SK-N-SH treated with all-trans-retinoic acid at 6 μM for 48 hours (cell line): ENCODE data around the gene SARS2.
"Not testable (repeated sequence)": the region's sequence is repeated elsewhere in the genome, so short reads cannot be mapped to it uniquely, and the experiment has no call there.

Experiments used
- ATAC-seq: fragments of 200-7000 bp; cut with Tn5 transposase; 3 replicates; pipeline ENCODE4 v1.9.1; 2020; ENCODE audit warnings: mild to moderate bottlenecking, moderate library complexity
- ARNTL ChIP-seq: fragments of 450-650 bp; formaldehyde crosslinking; IDR thresholded peaks from 2 replicates; pipeline ENCODE4 v1.5.0; 2020; ENCODE audit warnings: low read depth, mild to moderate bottlenecking, moderate library complexity, borderline replicate concordance
- BACH2 ChIP-seq: fragments of 250-450 bp; sonication (Bioruptor Pico); IDR thresholded peaks from 2 replicates; pipeline ENCODE4 v1.9.0; 2021; ENCODE audit warnings: mild to moderate bottlenecking, borderline replicate concordance
- CREB5 ChIP-seq: fragments of 250-450 bp; sonication (Bioruptor Pico); IDR thresholded peaks from 2 replicates; pipeline ENCODE4 v1.5.1; 2020; ENCODE audit warnings: low read depth, mild to moderate bottlenecking, moderate library complexity
- CSDC2 ChIP-seq: fragments of 250-450 bp; sonication (Bioruptor Pico); IDR thresholded peaks from 2 replicates; pipeline ENCODE4 v1.5.0; 2020; ENCODE audit warnings: mild to moderate bottlenecking, moderate library complexity
- CSRNP3 ChIP-seq: fragments of 250-450 bp; sonication (Bioruptor Pico); IDR thresholded peaks from 2 replicates; pipeline ENCODE4 v1.5.1; 2021; ENCODE audit warnings: mild to moderate bottlenecking, moderate library complexity
- ESRRG ChIP-seq: fragments of 250-450 bp; sonication (Bioruptor Pico); IDR thresholded peaks from 2 replicates; pipeline ENCODE4 v1.6.1; 2021; ENCODE audit warnings: mild to moderate bottlenecking
- GLIS3 ChIP-seq: fragments of 250-450 bp; sonication (Bioruptor Pico); IDR thresholded peaks from 2 replicates; pipeline ENCODE4 v1.5.0; 2020; ENCODE audit warnings: mild to moderate bottlenecking, moderate library complexity
- ISL1 ChIP-seq: fragments of 250-450 bp; sonication (Bioruptor Pico); IDR thresholded peaks from 2 replicates; pipeline ENCODE4 v2.1.2; 2022; ENCODE audit warnings: mild to moderate bottlenecking, moderate library complexity
- OSR1 ChIP-seq: fragments of 250-450 bp; sonication (Bioruptor Pico); IDR thresholded peaks from 2 replicates; pipeline ENCODE4 v1.8.0; 2022; ENCODE audit warnings: moderate library complexity, mild to moderate bottlenecking, inconsistent platforms
- PATZ1 ChIP-seq: fragments of 250-450 bp; sonication (Bioruptor Pico); IDR thresholded peaks from 2 replicates; pipeline ENCODE4 v1.8.0; 2020; ENCODE audit warnings: mild to moderate bottlenecking, moderate library complexity, borderline replicate concordance
- POU6F1 ChIP-seq: fragments of 250-450 bp; sonication (Bioruptor Pico); IDR thresholded peaks from 2 replicates; pipeline ENCODE4 v1.8.0; 2021; ENCODE audit warnings: low read depth, mild to moderate bottlenecking, moderate library complexity, borderline replicate concordance
- PPARA ChIP-seq: fragments of 250-450 bp; sonication (Bioruptor Pico); IDR thresholded peaks from 2 replicates; pipeline ENCODE4 v1.5.0; 2020; ENCODE audit warnings: mild to moderate bottlenecking, borderline replicate concordance
- RARB ChIP-seq: fragments of 250-450 bp; sonication (Bioruptor Pico); IDR thresholded peaks from 2 replicates; pipeline ENCODE4 v1.8.0; 2021; ENCODE audit warnings: mild to moderate bottlenecking, moderate library complexity
- SNAI2 ChIP-seq: fragments of 250-450 bp; sonication (Bioruptor Pico); IDR thresholded peaks from 2 replicates; pipeline ENCODE4 v1.5.0; 2020; ENCODE audit warnings: mild to moderate bottlenecking, moderate library complexity
- TCF4 ChIP-seq: fragments of 250-450 bp; sonication (Bioruptor Pico); IDR thresholded peaks from 2 replicates; pipeline ENCODE4 v1.8.0; 2021; ENCODE audit warnings: mild to moderate bottlenecking, moderate library complexity, borderline replicate concordance
- TOX ChIP-seq: fragments of 250-450 bp; sonication (Bioruptor Pico); IDR thresholded peaks from 2 replicates; pipeline ENCODE4 v1.8.0; 2021; ENCODE audit warnings: mild to moderate bottlenecking, moderate library complexity, borderline replicate concordance
- ZC3H10 ChIP-seq: fragments of 250-450 bp; sonication (Bioruptor Pico); IDR thresholded peaks from 2 replicates; pipeline ENCODE4 v1.5.1; 2021; ENCODE audit warnings: mild to moderate bottlenecking, moderate library complexity
- ZFP3 ChIP-seq: fragments of 250-450 bp; sonication (Bioruptor Pico); IDR thresholded peaks from 2 replicates; pipeline ENCODE4 v1.5.0; 2020; ENCODE audit warnings: mild to moderate bottlenecking, moderate library complexity
- ZFP30 ChIP-seq: fragments of 450-650 bp; formaldehyde crosslinking; IDR thresholded peaks from 2 replicates; pipeline ENCODE4 v1.5.0; 2022; ENCODE audit warnings: mild to moderate bottlenecking, moderate library complexity
- ZNF70 ChIP-seq: fragments of 450-650 bp; formaldehyde crosslinking; IDR thresholded peaks from 2 replicates; pipeline ENCODE4 v1.5.0; 2020; ENCODE audit warnings: mild to moderate bottlenecking, moderate library complexity
- ZNF8 ChIP-seq: fragments of 450-650 bp; formaldehyde crosslinking; IDR thresholded peaks from 2 replicates; pipeline ENCODE4 v1.5.0; 2020; ENCODE audit warnings: mild to moderate bottlenecking, moderate library complexity

Gene SARS2

GRCh38 chr19:38877781-38878574 lies 52.6 kb downstream of the SARS2 start, which contains the start of gene RINL:
RINL (minus strand) TSS chr19:38878275; CDS start chr19:38876742, 1,533 bp downstream.
- TF ChIP-seq ISL1 (no peak), CSRNP3 (CRISPR knock-in tag) (no peak), ARNTL (CRISPR knock-in tag) (no peak), ZFP3 (CRISPR knock-in tag) (no peak)
- TF ChIP-seq, all 23 proteins: peak for 0
- peak; percentile 28; the same call in 2 of the 3 replicates for ATAC-seq

- no peak for ATAC-seq
- TF ChIP-seq BACH2 (no peak), TCF4 (CRISPR knock-in tag) (no peak), ZFP3 (CRISPR knock-in tag) (no peak), ZNF70 (CRISPR knock-in tag) (no peak), SNAI2 (no peak), POU6F1 (no peak), CREB5 (no peak), ZFP30 (CRISPR knock-in tag) (no peak)
Observed at GRCh38 chr19:38875656-38876395, 54.7 kb downstream of the SARS2 start.

GRCh38 chr19:38873400-38873799 lies 57.2 kb downstream of the SARS2 start:
- ATAC-seq: not testable (repeated sequence)

- TF ChIP-seq ZFP3 (CRISPR knock-in tag) (no peak), CSRNP3 (CRISPR knock-in tag) (no peak), ZNF70 (CRISPR knock-in tag) (no peak), PATZ1 (no peak), ISL1 (no peak), TOX (CRISPR knock-in tag) (no peak), RARB (CRISPR knock-in tag) (no peak), ZC3H10 (CRISPR knock-in tag) (no peak), ESRRG (CRISPR knock-in tag) (no peak), ARNTL (CRISPR knock-in tag) (no peak), SNAI2 (no peak), TCF4 (CRISPR knock-in tag) (no peak), BACH2 (no peak), ZNF8 (no peak), CREB5 (no peak), PPARA (CRISPR knock-in tag) (no peak), CSDC2 (no peak), GLIS3 (CRISPR knock-in tag) (no peak), ZFP30 (CRISPR knock-in tag) (no peak), OSR1 (CRISPR knock-in tag) (no peak)
- TF ChIP-seq, all 23 proteins: peak for 0
- ATAC-seq: no peak
Observed at GRCh38 chr19:38870612-38871011, 60.0 kb downstream of the SARS2 start.
